OCI-LY1 (cell line): Measurements from ENCODE around the gene VIT.

Experiments used
- EZH2 ChIP-seq: fragments of 200-600 bp; sonication (generic), shearing (Covaris generic); IDR thresholded peaks from 2 replicates; pipeline ENCODE4 v1.8.0; 2017; ENCODE audit warnings: borderline replicate concordance, mixed run types, mild to moderate bottlenecking, antibody characterized with exemption, low read length, moderate library complexity, mixed read lengths
- TF ChIP-seq, protein P1 (sequence below): fragments of 200-600 bp; sonication (generic), shearing (Covaris generic); IDR thresholded peaks from 2 replicates; pipeline ENCODE4 v1.5.1; 2017; ENCODE audit warnings: mild to moderate bottlenecking, antibody characterized with exemption, low read length, moderate library complexity, mixed read lengths

- TF ChIP-seq, protein P1, sequence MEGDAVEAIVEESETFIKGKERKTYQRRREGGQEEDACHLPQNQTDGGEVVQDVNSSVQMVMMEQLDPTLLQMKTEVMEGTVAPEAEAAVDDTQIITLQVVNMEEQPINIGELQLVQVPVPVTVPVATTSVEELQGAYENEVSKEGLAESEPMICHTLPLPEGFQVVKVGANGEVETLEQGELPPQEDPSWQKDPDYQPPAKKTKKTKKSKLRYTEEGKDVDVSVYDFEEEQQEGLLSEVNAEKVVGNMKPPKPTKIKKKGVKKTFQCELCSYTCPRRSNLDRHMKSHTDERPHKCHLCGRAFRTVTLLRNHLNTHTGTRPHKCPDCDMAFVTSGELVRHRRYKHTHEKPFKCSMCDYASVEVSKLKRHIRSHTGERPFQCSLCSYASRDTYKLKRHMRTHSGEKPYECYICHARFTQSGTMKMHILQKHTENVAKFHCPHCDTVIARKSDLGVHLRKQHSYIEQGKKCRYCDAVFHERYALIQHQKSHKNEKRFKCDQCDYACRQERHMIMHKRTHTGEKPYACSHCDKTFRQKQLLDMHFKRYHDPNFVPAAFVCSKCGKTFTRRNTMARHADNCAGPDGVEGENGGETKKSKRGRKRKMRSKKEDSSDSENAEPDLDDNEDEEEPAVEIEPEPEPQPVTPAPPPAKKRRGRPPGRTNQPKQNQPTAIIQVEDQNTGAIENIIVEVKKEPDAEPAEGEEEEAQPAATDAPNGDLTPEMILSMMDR, result no peak
- TF ChIP-seq EZH2, result no peak
These were observed 36.6 kb upstream of the VIT start for GRCh38 chr2:36659872-36660312.
